ENCODE measurements around the gene MRLN.

DNA sequence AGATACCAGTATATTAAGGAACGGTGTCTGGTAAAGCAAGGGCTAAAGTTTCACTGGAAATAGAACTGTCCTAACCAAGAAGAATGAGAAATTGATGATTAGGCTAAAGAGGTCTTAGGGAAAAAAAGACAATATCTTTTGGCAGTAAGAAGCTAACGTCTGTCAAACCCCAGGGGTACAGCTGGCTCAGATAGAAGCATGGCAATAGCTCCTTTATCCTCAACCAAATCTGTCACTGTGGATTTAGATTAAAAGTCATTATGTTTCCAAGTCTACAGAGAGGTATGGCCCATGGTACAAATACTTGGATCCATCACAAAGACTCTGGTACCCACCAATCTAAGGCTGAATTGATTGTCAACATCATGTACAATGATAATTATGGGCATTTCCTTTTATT lies 35.0 kb downstream of the MRLN start:
- TF ChIP-seq, protein P1, sequence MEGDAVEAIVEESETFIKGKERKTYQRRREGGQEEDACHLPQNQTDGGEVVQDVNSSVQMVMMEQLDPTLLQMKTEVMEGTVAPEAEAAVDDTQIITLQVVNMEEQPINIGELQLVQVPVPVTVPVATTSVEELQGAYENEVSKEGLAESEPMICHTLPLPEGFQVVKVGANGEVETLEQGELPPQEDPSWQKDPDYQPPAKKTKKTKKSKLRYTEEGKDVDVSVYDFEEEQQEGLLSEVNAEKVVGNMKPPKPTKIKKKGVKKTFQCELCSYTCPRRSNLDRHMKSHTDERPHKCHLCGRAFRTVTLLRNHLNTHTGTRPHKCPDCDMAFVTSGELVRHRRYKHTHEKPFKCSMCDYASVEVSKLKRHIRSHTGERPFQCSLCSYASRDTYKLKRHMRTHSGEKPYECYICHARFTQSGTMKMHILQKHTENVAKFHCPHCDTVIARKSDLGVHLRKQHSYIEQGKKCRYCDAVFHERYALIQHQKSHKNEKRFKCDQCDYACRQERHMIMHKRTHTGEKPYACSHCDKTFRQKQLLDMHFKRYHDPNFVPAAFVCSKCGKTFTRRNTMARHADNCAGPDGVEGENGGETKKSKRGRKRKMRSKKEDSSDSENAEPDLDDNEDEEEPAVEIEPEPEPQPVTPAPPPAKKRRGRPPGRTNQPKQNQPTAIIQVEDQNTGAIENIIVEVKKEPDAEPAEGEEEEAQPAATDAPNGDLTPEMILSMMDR (IDR thresholded peaks at IDR 0.05; ENCODE audit: insufficient read depth, low read depth, low read length): no peak
- TF ChIP-seq EZH2 (IDR thresholded peaks at IDR 0.05; ENCODE audit: insufficient read depth, low read length): no peak
